GM23248 (cell line): Measurements from ENCODE around the gene SLC25A48. TPM values are rescaled to one million over a fixed set of nuclear protein-coding genes. Genes with fewer than 3 reads are reported as not detected.

Experiments used
- DNase-seq: peaks from one replicate; pipeline ENCODE4 v3.0.0-alpha.2; 2015
- H2AFZ ChIP-seq: fragments of 200-600 bp; sonication (generic); 2 replicates; pipeline ENCODE4 v1.6.1; 2016; ENCODE audit warnings: antibody characterized with exemption
- H3F3A ChIP-seq: fragments of 200-600 bp; sonication (generic); 2 replicates; pipeline ENCODE4 v1.6.1; 2016; ENCODE audit warnings: mild to moderate bottlenecking, antibody characterized with exemption, mixed run types; ENCODE audit not compliant: insufficient read depth
- H3K27ac ChIP-seq: fragments of 200-600 bp; sonication (generic); 2 replicates; pipeline ENCODE4 v1.5.1; 2016; ENCODE audit warnings: mild to moderate bottlenecking
- H3K27me3 ChIP-seq: fragments of 200-600 bp; sonication (generic); replicated peaks from 2 replicates; pipeline ENCODE4 v1.6.1; 2016; ENCODE audit warnings: mild to moderate bottlenecking; ENCODE audit not compliant: insufficient read depth
- H3K36me3 ChIP-seq: fragments of 200-600 bp; sonication (generic); 2 replicates; pipeline ENCODE4 v1.6.1; 2016; ENCODE audit warnings: low read depth, mild to moderate bottlenecking
- H3K4me1 ChIP-seq: fragments of 200-600 bp; sonication (generic); 2 replicates; pipeline ENCODE4 v1.6.1; 2016; ENCODE audit warnings: mild to moderate bottlenecking; ENCODE audit not compliant: insufficient read depth
- H3K4me2 ChIP-seq: fragments of 200-600 bp; sonication (generic); one replicate; pipeline ENCODE4 v1.6.1; 2016; ENCODE audit warnings: mild to moderate bottlenecking; ENCODE audit not compliant: unreplicated experiment
- H3K4me3 ChIP-seq: fragments of 200-600 bp; sonication (generic); 2 replicates; pipeline ENCODE4 v1.5.1; 2016; ENCODE audit warnings: mild to moderate bottlenecking
- H3K79me2 ChIP-seq: fragments of 200-600 bp; sonication (generic); 2 replicates; pipeline ENCODE4 v1.6.1; 2016; ENCODE audit warnings: mild to moderate bottlenecking; ENCODE audit not compliant: insufficient read depth
- H3K9ac ChIP-seq: fragments of 200-600 bp; sonication (generic); 2 replicates; pipeline ENCODE4 v1.6.1; 2016; ENCODE audit warnings: mild to moderate bottlenecking
- H3K9me2 ChIP-seq: fragments of 200-600 bp; sonication (generic); 2 replicates; pipeline ENCODE4 v1.6.1; 2016; ENCODE audit warnings: mixed run types, mild to moderate bottlenecking, moderate library complexity; ENCODE audit not compliant: insufficient read depth
- H3K9me3 ChIP-seq: fragments of 200-600 bp; sonication (generic); one replicate; pipeline ENCODE4 v1.6.1; 2017; ENCODE audit warnings: low read depth
- H4K20me1 ChIP-seq: fragments of 200-600 bp; sonication (generic); 2 replicates; pipeline ENCODE4 v1.6.0; 2016; ENCODE audit not compliant: insufficient read depth
- EZH2 ChIP-seq: fragments of 200-600 bp; sonication (generic); IDR thresholded peaks from 2 replicates; pipeline ENCODE4 v1.6.1; 2018; ENCODE audit warnings: antibody characterized with exemption, mild to moderate bottlenecking; ENCODE audit not compliant: insufficient read depth, poor library complexity, severe bottlenecking
- EZH2phosphoT487 ChIP-seq: fragments of 200-600 bp; sonication (generic); IDR thresholded peaks from 2 replicates; pipeline ENCODE4 v1.6.1; 2018; ENCODE audit warnings: antibody characterized with exemption, moderate library complexity, mild to moderate bottlenecking, low read depth; ENCODE audit not compliant: insufficient read depth
- WGBS, 2 experiments: methylation state at CpG; one replicate each; pipeline ENCODE4 v1.1.6; 2015 to 2017; ENCODE audit warnings: low lambda C conversion rate in 2 of 2, low coverage in 1 of 2; ENCODE audit errors: missing lambda C conversion rate in 2 of 2; 5-methylcytosine and 5-hydroxymethylcytosine counted together
- in situ Hi-C: fragments of 300-500 bp; cut with MboI; formaldehyde crosslinking; loops from 2 replicates; pipeline ENCODE4 v1.15.0; 2020
- polyA plus RNA-seq: library from polyadenylated mRNA; unstranded; fragments of >200 nt; fragmentation: Nextera tagmentation; extraction: Ambion mirVana; gene quantifications from 2 replicates; pipeline ENCODE4 v1.2.1, GENCODE V29; 2016
- total RNA-seq: library from RNA; depleted of rRNA; stranded (reverse); fragments of >200 nt; shearing (Covaris generic); gene quantifications from 2 replicates; pipeline ENCODE4 v1.2.3, GENCODE V29; 2014

The SLC25A48 gene
- total and polyA plus RNA-seq, 2 experiments from 2014 or later, result not detected

- no peak for TF ChIP-seq EZH2phosphoT487
- no peak for TF ChIP-seq EZH2
- Histone ChIP-seq H3K79me2 (no peaks in the 10 kb centered on the region), H3K4me2 (no peak overlapping the region), H3F3A (no peaks in the 10 kb centered on the region), H3K27ac (no peak overlapping the region), H2AFZ (no peak overlapping the region), H3K4me1 (no peaks in the 10 kb centered on the region), H3K4me3 (no peak overlapping the region), H4K20me1 (no peaks in the 10 kb centered on the region), H3K9me3 (no peaks in the 10 kb centered on the region), H3K27me3 (peaks cover 16% of the 10 kb centered on the region), H3K36me3 (no peaks in the 10 kb centered on the region), H3K9me2 (no peaks in the 10 kb centered on the region), H3K9ac (no peak overlapping the region)
- DNase-seq, result no peak
- WGBS, 2 experiments, result 42 to 47% methylated on average over 2 of the region's 2 CpGs
- in situ Hi-C loops, result no loop called here
Observed at GRCh38 chr5:135866016-135866415, 31.6 kb downstream of the SLC25A48 start.

GRCh38 chr5:135867599-135867998, 33.1 kb downstream of the SLC25A48 start:
- no peaks in the 10 kb centered on the region for H3K36me3 ChIP-seq
- no peak overlapping the region for H3K4me2 ChIP-seq
- H3K4me3 ChIP-seq, result no peak overlapping the region
- H3K79me2 ChIP-seq, result no peaks in the 10 kb centered on the region
- H3K4me1 ChIP-seq, result no peaks in the 10 kb centered on the region
- no peaks in the 10 kb centered on the region for H3F3A ChIP-seq
- no peak for DNase-seq
- no peak overlapping the region for H2AFZ ChIP-seq
- H3K27me3 ChIP-seq, result peaks cover 22% of the 10 kb centered on the region
- H3K9me3 ChIP-seq, result no peaks in the 10 kb centered on the region
- in situ Hi-C loops, result no loop called here
- H3K9ac ChIP-seq, result no peak overlapping the region
- no peak overlapping the region for H3K27ac ChIP-seq
- no peaks in the 10 kb centered on the region for H4K20me1 ChIP-seq
- TF ChIP-seq EZH2phosphoT487 (no peak), EZH2 (no peak)
- no peaks in the 10 kb centered on the region for H3K9me2 ChIP-seq

- Histone ChIP-seq H3K27ac (no peak overlapping the region), H3K9me3 (no peaks in the 10 kb centered on the region), H3K4me2 (no peak overlapping the region), H4K20me1 (no peaks in the 10 kb centered on the region), H2AFZ (no peak overlapping the region), H3F3A (no peaks in the 10 kb centered on the region), H3K9ac (no peak overlapping the region), H3K9me2 (no peaks in the 10 kb centered on the region), H3K4me1 (no peaks in the 10 kb centered on the region), H3K27me3 (peaks cover 32% of the 10 kb centered on the region), H3K79me2 (no peaks in the 10 kb centered on the region), H3K36me3 (no peaks in the 10 kb centered on the region), H3K4me3 (no peak overlapping the region)
- in situ Hi-C loops, result no loop called here
- no peak for TF ChIP-seq EZH2phosphoT487
- TF ChIP-seq EZH2, result no peak
- DNase-seq, result no peak
- 25 to 29% methylated on average over 2 of the region's 2 CpGs for WGBS, 2 experiments
Observed at GRCh38 chr5:135868681-135869080, 34.2 kb downstream of the SLC25A48 start.

DNA sequence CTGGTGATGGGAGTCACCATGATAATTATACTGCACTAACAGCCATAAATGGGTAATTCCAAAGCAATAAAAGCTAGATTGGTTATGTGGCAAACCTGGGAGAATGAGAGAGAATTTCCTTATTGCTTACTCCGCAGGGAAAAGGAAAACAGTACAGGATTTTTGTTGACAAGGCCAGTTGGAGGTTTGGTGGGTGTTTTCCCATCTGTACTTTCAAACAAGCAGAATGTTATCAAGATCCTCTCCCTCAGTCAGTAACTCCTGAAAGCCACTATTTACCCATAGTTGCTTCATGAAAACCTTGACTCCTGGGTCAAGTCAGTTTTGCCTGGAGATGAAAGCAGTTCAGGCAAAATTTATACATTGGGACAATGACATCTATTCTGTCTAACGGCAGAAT, 34.8 kb downstream of the SLC25A48 start:
- Histone ChIP-seq H3K4me3 (no peak overlapping the region), H3K79me2 (no peaks in the 10 kb centered on the region), H3K4me2 (no peak overlapping the region), H3K9ac (no peak overlapping the region), H2AFZ (no peak overlapping the region), H3K27ac (no peak overlapping the region), H3K36me3 (no peaks in the 10 kb centered on the region), H4K20me1 (no peaks in the 10 kb centered on the region), H3K4me1 (no peaks in the 10 kb centered on the region), H3K9me3 (no peaks in the 10 kb centered on the region), H3K9me2 (no peaks in the 10 kb centered on the region), H3F3A (no peaks in the 10 kb centered on the region), H3K27me3 (peaks cover 32% of the 10 kb centered on the region)
- TF ChIP-seq EZH2phosphoT487 (no peak), EZH2 (no peak)
- no peak for DNase-seq
- 56 to 76% methylated on average over 2 of the region's 2 CpGs for WGBS, 2 experiments
- in situ Hi-C loops, result no loop called here

DNA sequence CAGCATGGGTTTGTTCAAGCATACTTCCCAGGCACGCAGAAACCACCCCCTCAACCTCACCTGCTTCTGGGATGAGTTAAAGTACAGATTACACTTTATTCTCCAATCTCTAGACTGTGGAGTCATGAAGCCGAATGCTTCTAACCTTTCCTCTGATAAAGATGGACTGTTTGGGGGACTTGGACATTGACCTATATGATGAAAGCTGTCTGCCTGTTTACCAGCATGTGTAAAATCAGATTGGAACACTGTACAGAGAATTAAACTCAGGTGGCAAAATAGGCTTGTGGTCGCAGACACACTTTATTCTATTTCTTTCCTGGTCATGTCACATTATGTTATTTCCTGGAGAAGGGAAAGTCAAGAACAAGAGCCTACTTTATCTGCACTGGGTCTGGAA, 35.5 kb downstream of the SLC25A48 start:
- H3K4me2 ChIP-seq, result no peak overlapping the region
- H3K79me2 ChIP-seq, result no peaks in the 10 kb centered on the region
- H3K27ac ChIP-seq, result no peak overlapping the region
- no peaks in the 10 kb centered on the region for H3K36me3 ChIP-seq
- in situ Hi-C loops, result no loop called here
- no peak for DNase-seq
- 35 to 42% methylated on average over 3 of the region's 3 CpGs for WGBS, 2 experiments
- H3K9me3 ChIP-seq, result no peaks in the 10 kb centered on the region
- TF ChIP-seq EZH2 (no peak), EZH2phosphoT487 (no peak)
- H2AFZ ChIP-seq, result no peak overlapping the region
- no peaks in the 10 kb centered on the region for H4K20me1 ChIP-seq
- H3F3A ChIP-seq, result no peaks in the 10 kb centered on the region
- peaks cover 32% of the 10 kb centered on the region for H3K27me3 ChIP-seq
- H3K4me1 ChIP-seq, result no peaks in the 10 kb centered on the region
- H3K9ac ChIP-seq, result no peak overlapping the region
- H3K4me3 ChIP-seq, result no peak overlapping the region
- H3K9me2 ChIP-seq, result no peaks in the 10 kb centered on the region
